Neural progenitor cell (in vitro differentiated cells): ENCODE results near the gene VSX1.

Experiments
- CTCF ChIP-seq: fragments of 200-600 bp; sonication (generic); IDR thresholded peaks from 2 replicates; pipeline ENCODE4 v1.5.1; 2017; ENCODE audit warnings: antibody characterized with exemption, mild to moderate bottlenecking
- EZH2 ChIP-seq: fragments of 200-600 bp; sonication (generic); IDR thresholded peaks from 2 replicates; pipeline ENCODE4 v1.6.1; 2017; ENCODE audit warnings: antibody characterized with exemption, mild to moderate bottlenecking, moderate library complexity
- EZH2phosphoT487 ChIP-seq: fragments of 200-600 bp; sonication (generic); IDR thresholded peaks from 2 replicates; pipeline ENCODE4 v1.6.1; 2017; ENCODE audit warnings: antibody characterized with exemption

GRCh38 chr20:25076731-25077609, 5.0 kb downstream of the VSX1 start:
- TF ChIP-seq EZH2 (no peak), CTCF (peak; percentile 8), EZH2phosphoT487 (no peak)
